Ureter (tissue), 1 donor: ENCODE results near the gene IDI1. TPM values are rescaled to one million over a fixed set of nuclear protein-coding genes. Genes with fewer than 3 reads are reported as not detected.
"Not testable (repeated sequence)": the region's sequence is repeated elsewhere in the genome, so short reads cannot be mapped to it uniquely, and the experiment has no call there.

Experiments
- DNase-seq: peaks from one replicate; pipeline ENCODE4 v3.0.0-alpha.2; 2020; ENCODE audit warnings: low spot score
- total RNA-seq: library from RNA; stranded (reverse); gene quantifications from one replicate; pipeline ENCODE4 v1.2.4, GENCODE V29; 2023
- donor health status: DM: yes; HTN: yes; CAD: no.

The IDI1 gene
- total RNA-seq, 1 donor from 2014 or later: 36.2 TPM

DNA sequence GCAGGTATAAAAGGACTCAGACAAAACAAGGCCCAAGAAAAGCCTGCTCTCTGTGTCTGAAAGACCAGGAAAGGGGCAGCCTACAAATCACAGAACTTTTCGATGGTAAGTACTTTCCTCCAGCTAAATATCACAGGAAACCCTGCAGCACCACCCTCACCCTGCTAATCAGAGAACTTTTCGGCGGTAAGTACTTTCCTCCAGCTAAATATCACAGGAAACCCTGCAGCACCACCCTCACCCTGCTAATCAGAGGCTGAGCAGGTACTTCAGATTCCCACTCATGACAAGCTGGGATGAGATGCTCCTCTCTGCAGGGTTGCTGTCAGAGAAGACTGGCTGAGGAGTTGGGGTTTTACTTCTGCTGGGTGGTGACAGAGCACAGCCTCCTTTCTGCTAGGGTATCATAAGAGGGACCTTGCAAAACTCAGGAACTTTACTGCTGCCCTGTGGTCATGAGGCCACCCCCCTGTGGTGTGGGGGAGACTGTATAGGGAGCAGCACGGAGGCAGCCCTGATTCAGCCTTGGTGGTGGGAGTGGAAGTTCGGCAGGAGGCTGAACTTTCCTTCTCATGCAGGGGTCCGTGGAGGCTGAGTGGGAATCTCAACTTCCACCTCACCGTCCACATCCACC, 14.4 kb upstream of the IDI1 start:
- no peak for DNase-seq

- DNase-seq: no peak
Observed at GRCh38 chr10:1061930-1062774, 13.2 kb upstream of the IDI1 start.

DNA sequence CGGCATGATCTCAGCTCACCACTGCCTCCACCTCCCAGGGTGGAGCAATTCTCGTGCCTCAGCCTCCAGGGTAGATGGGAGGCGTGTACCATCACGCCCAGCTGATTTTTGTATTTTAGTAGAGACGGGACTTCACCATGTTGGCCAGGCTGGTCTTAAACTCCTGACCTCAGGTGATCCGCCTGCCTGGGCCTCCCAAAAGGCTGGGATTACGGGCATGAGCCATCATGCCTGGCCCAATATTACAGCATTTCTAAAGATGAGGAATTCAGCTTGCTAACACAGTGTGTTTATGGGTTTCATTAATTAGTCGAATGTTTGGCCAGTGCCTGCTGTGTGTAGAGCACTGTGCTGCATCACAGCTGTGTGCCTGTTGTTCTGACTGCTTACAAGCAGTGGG, 11.0 kb upstream of the IDI1 start:
- DNase-seq: no peak

- DNase-seq: no peak
Observed at GRCh38 chr10:1058017-1058416, 9.1 kb upstream of the IDI1 start.

- no peak for DNase-seq
Observed at GRCh38 chr10:1057106-1057657, 8.3 kb upstream of the IDI1 start.

DNA sequence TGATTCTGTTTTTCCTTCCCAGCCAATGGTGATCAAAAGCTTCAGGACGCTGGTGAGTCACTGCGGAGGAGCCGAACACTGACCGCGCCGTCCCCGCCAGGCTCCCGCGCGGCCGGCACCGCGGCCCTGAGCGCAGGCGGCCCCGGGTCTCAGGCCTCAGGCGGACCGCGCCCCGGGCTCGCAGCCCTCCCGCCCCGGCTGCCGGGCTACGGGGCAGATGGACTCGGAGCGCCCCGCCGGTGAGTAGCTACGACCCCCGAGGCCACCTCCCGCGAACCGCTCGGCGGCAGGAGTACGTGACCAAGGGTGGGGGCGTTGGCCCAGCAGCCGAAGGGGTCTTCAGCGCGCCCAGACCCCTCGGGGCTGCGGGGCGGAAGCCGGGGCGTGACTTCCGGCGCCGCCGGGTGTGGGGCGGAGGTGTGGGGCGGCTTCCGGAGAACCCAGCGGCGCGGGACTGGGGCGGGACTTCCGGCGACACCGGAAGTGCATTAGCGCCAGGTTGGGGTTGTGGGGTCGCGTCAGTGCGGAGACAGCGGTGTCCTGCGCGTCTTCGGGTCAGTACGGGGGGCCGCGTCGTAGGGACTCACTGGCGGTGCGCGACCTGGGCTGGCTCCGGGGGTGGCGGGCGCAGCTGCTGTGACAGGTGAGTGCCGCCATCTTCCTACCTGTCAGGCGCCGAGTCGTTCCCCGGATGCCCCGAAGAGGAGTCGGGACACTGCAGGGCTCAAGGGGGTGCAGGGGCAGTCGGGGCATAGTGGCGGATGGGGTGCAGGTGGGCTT, 7.6 kb upstream of the IDI1 start, which contains the start of gene WDR37:
TSS of gene WDR37 (plus strand) at position 60 of the 780 bp plus-strand sequence. CDS start 15,771 bp downstream, outside the sequence.
- peak; percentile 87 for DNase-seq

GRCh38 chr10:1054684-1055083, 5.8 kb upstream of the IDI1 start:
- DNase-seq: no peak

DNA sequence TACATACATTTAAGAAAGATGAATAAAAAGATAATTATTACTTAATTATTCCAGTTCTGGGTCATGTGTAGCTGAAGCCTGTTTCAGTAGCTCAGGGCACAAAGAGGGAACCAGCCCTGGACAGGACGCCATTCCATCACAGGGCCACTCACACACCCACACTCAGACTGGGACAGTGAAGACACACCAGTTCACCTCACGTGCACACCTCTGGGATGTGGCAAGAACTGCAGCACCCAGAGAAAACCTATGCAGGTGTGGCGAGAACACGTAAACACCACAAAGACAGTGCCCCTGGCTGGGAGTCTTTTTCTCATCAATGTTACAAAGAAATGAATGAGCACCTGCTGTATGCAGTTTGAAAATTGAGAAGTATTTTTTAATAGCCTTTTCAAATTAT, 1.6 kb upstream of the IDI1 start:
- DNase-seq: no peak

- DNase-seq: no peak
Observed at GRCh38 chr10:1050145-1050544, 1.2 kb upstream of the IDI1 start.

DNA sequence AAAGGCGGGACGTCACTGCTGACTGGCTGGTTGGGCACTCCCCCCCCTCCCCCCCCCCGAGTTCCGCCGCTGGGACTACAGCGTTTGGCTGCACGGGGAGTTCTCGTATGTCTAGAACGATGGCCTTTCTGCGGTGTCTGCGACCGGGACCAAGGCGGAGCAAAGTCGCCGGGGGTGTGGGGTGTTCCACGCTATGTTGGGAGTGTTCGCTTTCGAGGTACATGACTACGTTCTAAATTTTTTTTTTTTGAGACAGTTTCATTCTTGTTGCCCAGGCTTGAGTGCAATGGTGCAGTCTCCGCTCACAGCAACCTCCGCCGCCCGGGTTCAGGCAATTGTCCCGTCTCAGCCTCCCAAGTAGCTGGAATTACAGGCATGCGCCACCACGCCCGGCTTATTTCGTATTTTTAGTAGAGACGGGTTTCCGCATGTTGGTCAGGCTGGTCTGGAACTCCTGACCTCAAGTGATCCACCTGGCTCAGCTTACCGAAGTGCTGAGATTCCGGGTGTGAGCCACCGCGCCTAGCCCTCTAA, 573 bp upstream of the IDI1 start:
- DNase-seq: no peak

GRCh38 chr10:1048349-1048731, 579 bp downstream of the IDI1 start:
- DNase-seq: no peak

DNA sequence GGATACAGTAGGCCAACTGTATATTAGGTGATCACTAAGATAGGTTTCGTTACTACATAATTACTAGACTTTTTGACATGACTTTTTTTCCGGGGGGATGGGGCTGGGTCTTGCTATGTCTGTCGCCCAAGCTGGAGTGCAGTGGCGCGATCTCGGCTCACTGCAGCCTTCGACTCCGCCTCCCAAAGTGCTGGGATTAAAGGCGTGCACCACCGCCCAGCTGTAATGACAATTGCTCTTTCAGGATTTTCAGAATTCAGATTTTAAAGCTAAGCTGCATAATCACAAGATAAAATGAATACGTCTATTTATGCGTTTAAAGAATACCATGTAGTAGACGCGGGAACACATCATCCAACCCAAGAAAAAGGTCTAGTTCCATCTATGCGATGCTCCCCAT, 982 bp downstream of the IDI1 start:
- no peak for DNase-seq

DNA sequence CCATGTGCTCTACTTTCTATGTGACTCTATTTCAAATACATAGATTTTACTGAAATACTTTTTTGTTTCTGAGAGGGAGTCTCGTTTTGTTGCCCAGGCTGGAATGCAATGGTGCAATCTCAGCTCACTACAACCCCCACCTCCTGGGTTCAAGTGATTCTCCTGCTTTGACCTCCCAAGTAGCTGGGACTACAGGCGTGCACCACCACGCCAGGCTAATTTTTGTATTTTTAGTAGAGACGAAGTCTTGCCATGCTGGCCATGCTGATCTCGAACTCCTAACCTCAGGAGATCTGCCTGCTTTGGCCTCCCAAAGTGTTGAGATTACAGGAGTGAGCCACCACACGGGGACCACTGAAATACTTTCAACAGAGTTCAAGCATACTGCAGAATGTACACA, 3.5 kb downstream of the IDI1 start:
- no peak for DNase-seq

DNA sequence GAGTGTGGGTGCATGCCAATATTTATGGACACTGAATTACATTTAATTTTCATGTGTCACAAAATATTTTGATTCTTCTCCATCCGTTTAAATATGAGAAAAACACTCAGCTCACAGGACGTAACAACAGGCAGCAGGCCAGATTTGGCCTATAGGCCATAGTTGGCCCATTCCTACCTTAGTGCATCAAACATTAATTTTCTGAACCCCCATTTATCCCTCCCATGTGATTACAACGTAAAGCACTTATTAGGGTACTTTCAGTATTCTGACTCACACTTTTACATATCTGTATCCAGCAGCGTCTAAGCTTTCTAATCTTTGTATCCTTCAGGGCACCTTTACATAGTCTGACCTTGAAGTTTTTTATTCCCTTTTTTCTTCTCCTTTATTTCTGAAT, 4.0 kb downstream of the IDI1 start:
- no peak for DNase-seq

- DNase-seq: no peak
Observed at GRCh38 chr10:1044146-1044545, 4.8 kb downstream of the IDI1 start.

- DNase-seq: no peak
Observed at GRCh38 chr10:1043532-1043995, 5.4 kb downstream of the IDI1 start.

GRCh38 chr10:1041514-1041913, 7.4 kb downstream of the IDI1 start:
- DNase-seq: no peak

GRCh38 chr10:1040133-1040532, 8.8 kb downstream of the IDI1 start:
- no peak for DNase-seq

DNA sequence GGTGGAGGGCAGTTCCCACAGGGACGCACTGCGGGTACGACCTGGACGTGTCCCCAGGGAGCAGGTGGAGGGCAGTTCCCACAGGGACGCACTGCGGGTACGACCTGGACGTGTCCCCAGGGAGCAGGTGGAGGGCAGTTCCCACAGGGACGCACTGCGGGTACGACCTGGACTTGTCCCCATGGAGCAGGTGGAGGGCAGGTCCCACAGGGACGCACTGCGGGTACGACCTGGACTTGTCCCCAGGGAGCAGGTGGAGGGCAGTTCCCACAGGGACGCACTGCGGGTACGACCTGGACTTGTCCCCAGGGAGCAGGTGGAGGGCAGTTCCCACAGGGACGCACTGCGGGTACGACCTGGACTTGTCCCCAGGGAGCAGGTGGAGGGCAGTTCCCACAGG, 10.2 kb downstream of the IDI1 start:
- not testable (repeated sequence) for DNase-seq

- no peak for DNase-seq
Observed at GRCh38 chr10:1037098-1037497, 11.8 kb downstream of the IDI1 start.

GRCh38 chr10:1036341-1036791, 12.6 kb downstream of the IDI1 start:
- no peak for DNase-seq

DNA sequence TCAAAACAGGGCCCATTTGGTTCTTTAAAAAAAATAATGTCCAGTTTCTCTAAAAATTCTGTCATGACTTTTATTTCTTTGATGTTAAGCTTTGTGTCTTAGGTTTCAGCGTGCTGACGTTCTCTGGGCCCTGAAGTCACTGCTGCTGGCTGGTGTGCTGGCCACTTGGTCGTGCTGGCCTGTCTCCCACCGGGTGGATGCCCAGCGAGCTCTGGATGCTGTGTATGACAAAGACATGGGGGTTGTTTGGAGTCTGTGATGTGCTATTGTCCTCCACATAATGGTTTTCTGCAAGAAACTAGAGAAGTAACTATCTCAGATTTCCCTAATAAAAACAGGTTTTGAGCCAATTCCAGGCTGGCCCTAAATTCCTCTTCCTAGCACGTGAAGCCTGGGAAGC, 13.7 kb downstream of the IDI1 start:
- no peak for DNase-seq
